Erythroblast (primary cell): ENCODE data around the gene TFDP1.

Experiments used
- DNase-seq, 2 experiments: peaks; one replicate each; lab custom pipeline; 2025; lab: John Stamatoyannopoulos, UW
- GATA1 ChIP-seq: IDR thresholded peaks from 2 replicates; pipeline ENCODE4 v1.6.1; 2011; ENCODE audit warnings: low read depth, mild to moderate bottlenecking, control low read depth, low read length, moderate library complexity
- POLR2A ChIP-seq: IDR thresholded peaks from 2 replicates; pipeline ENCODE4 v1.6.1; 2011; ENCODE audit warnings: mild to moderate bottlenecking, low read length

Gene TFDP1

DNA sequence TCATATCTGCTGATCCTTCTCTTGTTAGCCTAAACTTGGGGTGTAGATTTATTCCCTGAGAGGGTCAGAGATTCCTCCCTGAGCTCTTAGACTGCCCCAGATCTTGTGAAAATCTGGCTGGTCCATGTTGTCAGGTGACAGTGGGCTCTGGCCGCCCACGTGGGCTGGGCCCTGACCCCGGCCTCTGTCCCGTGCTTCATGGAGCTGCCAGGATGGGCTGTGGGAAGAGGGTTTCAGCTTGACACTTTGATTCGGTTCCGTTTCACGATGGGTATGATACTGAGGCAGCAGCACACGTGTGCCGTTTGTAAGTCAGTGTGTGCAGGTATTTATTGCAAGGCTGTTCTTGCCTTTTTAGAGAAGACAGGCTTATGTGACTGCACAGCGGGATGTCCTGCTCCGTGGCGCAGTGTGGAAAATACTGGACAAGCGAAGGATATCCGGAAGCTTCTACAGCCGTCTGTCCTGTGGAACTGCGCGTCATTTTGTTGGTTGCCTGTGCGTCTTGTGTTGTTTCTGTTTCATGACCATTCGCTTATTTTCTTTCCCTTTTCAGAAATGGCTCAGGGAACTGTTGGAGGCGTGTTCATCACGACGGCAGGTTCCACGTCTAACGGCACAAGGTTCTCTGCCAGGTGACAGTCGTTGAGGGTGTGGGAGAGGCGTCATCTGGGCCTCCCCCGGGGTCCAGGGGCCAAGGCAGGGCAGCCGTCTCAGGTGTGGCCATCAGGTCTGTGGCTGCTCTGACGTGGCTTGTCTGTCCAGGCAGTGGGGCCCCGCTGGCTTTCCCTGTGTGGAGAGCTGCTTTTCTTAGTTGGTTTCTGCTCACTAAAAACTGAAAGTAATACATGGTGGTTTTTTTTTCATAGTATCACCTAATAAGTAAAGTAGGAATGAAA lies 53.0 kb downstream of the TFDP1 start:
- TF ChIP-seq GATA1 = no peak
- TF ChIP-seq POLR2A = no peak
- no peak for DNase-seq

DNA sequence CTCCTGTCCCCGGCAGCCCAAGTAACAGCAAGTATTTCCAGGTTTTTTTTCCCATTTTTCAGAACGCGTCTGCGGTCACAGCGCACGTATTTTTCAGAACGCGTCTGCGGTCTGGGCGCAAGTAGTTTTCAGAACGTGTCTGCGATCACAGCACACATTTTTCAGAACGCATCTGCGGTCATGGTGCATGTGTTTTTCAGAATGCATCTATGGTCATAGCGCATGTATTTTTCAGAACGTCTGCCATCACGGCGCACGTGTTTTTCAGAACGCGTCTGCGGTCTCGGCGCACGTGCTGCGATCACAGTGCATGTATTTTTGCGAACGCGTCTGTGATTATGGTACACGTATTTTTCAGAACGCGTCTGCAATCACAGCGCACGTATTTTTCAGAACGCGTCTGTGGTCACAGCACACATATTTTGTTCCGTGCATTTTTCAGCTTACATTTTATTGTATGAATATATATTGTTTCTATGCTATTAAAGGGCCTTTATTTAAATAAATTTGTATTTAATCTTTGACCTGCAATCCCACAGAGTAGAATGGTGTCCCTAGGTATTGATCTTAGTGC lies 53.7 kb downstream of the TFDP1 start:
- no peak for DNase-seq
- no peak for TF ChIP-seq GATA1
- TF ChIP-seq POLR2A = no peak

DNA sequence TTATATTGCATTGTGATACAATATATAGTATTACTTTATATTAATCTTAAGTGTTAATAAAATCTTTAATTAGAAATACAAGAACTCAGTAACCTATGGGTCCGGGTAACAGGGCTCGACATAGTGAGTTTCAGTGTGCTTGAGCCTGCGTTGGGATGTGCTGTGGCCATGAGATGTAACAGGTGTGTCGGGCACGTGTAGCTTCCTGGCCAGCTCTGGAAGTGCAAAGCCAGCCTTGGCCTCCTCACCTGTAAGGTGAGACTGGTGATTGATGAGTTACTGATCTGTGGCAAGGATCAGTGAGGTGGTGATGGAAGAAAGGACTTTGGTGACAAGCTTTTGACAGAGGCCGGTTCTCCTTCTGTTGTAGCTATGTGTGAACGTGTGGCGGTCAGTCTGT lies 54.3 kb downstream of the TFDP1 start:
- no peak for DNase-seq
- TF ChIP-seq POLR2A = no peak
- TF ChIP-seq GATA1 = no peak

DNA sequence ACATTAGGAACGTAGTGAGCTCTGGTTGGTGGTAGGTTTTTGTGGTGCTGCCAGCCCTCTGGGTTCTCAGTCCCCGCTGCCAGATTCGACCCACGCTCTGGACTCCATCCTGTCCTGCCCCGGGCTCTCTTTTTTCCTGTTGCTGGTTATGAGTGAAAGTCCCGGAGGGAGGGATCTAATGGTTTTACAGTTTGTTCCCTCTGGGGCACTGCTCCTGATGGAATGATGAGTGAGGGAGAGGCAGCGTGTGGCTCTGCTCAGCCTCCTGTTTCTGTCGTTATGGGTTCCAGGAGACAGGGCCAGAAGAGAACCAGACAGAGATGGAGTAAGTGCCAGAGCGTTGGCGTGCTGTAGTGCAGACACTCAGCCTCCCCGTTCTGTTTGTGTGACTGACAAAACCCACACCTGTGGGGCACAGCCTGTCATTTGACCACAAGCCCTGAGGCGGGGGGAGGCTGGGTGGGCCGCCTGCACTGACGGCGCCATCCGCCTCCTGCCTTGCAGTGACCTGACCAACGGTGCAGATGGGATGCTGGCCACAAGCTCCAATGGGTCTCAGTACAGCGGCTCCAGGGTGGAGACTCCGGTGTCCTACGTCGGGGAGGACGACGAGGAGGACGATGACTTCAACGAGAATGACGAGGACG lies 55.2 kb downstream of the TFDP1 start:
- TF ChIP-seq GATA1 (no peak), POLR2A (no peak)

DNA sequence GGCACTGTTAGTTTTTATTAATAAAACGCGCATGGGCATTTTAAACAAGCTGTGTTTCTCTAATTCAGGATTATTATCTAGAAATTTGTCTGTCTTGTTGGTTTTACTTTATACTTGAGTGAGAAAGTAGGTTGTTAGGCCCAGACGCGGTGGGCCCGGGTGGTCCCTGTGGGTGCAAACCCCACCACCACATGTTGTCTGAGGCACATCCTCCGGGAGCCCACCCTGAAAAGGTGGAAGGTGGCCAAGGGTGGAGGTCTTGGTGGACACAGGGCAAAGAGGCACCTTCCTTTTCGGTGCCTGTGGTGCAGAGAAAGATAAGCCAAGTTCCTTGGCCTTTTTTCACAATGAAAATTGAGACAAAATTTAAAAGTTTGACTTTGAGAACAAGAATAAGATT lies 56.9 kb downstream of the TFDP1 start:
- TF ChIP-seq POLR2A = no peak
- TF ChIP-seq GATA1 = no peak
- DNase-seq = no peak

More for the DNA sequence above, 55.2 kb downstream of the TFDP1 start:
- no peak for DNase-seq

DNA sequence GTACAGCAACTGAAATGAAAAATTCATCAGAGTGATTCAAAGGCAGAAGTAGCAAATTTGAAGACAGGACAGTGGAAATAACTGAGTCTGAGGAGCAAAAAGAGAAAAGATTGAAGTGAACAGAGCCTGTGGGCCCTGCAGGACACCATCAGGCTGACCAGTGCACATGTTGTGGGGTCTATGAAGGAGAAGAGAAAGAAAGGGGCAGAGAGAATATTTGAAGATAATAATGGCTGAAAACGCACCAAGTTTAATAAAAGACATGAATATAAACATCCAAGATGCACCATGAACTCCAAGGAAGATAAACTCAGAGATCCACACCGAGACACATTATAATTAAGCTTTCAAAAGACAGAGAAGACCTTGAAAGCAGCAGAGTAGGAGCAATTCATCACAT lies 58.0 kb downstream of the TFDP1 start:
- TF ChIP-seq POLR2A = no peak
- no peak for TF ChIP-seq GATA1
- DNase-seq = no peak

DNA sequence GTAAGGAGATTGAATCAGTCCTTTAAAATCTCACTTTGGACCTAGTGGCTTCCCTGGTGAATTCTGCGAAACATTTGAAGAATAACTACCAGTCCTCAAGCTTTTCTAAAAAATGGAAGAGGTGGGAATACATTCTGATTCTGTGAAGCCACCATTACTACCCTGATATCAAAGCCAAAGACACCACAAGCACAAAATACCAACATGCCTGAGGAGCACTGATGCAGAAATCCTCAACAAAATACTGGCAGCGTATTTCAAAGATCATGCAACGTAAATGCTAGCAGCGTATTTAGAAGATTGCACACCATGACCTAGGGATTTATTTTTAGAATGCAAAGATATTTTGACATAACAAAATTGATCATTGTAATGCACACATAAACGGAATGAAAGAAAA lies 59.0 kb downstream of the TFDP1 start:
- DNase-seq = no peak
- TF ChIP-seq GATA1 (no peak), POLR2A (no peak)

DNA sequence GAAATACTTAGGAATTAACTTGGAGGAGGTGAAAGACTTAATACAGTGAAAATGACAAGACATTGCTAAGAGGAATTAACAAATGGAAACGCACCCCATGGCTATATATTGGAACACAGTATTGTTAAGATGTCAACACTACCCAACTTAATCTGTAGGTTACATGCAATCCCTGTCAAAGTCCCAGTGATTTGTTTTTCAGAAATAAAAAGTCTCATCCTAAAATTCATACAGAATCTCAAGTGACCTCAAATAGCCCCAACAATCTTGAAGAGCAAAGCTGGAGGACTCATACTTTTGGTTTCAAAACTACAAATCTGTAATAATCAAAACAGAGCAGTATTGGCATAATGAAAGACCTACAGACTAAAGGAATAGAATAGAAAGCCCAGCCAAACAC lies 60.2 kb downstream of the TFDP1 start:
- no peak for DNase-seq
- no peak for TF ChIP-seq POLR2A
- TF ChIP-seq GATA1 = no peak

DNA sequence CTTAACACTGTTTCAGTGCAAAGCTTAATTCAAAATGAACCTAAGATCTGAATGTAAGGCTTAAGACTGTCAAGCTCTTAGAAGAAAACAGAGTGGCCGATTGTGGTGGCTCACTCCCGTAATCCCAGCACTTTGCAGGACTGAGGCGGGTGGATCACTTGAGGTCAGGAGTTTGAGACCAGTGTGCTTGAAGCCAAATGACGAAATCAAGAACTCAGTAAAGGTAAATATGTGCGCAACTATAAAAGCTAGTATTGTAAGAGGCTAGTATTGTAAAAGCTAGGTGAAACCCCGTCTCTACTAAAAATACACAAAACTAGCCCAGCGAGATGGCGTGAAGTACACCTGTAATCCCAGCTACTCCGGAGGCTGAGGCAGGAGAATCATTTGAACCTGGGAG lies 60.8 kb downstream of the TFDP1 start:
- DNase-seq = no peak
- TF ChIP-seq GATA1 = no peak
- TF ChIP-seq POLR2A = no peak

DNA sequence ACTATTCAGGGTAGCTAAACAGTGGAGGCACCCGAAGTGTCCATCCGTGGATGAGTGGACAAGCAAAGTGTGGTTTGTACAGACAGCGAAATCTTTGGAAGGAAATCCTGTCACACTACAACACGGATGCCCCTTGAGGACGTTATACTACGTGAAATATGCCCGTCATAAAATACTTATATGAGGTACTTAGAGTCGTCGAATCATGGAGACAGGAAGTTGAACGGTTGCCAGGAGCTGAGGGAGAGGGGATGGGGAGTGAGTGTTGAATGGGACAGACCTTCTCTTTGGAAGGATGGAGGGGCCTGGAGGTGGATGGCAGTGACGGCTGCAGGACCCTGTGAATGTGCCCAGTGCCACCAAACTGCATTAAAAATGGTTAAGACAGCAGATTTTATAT lies 61.8 kb downstream of the TFDP1 start:
- no peak for DNase-seq
- TF ChIP-seq POLR2A = no peak

DNA sequence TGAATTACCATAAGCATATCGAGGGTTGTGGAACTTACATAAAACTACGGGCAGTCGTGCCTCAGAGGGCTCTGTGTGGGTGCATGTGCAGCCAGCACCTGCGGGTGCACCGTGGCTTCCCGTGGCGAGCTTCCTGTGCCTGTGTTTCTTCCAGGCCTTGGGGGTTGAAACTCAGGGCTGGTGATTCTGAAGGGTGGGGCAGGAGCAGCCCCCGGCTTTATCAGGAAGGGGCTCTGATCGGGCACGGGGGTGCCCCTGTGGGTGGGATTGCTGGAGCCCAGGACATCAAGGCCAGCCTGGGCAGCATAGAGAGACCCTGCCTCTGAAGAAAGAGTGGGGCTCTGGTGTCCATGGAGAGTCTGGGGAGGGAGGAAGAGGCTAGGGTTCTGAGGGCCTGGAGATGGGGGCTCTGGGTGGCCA lies 62.4 kb downstream of the TFDP1 start:
- no peak for TF ChIP-seq GATA1
- TF ChIP-seq POLR2A = no peak
- DNase-seq = no peak

DNA sequence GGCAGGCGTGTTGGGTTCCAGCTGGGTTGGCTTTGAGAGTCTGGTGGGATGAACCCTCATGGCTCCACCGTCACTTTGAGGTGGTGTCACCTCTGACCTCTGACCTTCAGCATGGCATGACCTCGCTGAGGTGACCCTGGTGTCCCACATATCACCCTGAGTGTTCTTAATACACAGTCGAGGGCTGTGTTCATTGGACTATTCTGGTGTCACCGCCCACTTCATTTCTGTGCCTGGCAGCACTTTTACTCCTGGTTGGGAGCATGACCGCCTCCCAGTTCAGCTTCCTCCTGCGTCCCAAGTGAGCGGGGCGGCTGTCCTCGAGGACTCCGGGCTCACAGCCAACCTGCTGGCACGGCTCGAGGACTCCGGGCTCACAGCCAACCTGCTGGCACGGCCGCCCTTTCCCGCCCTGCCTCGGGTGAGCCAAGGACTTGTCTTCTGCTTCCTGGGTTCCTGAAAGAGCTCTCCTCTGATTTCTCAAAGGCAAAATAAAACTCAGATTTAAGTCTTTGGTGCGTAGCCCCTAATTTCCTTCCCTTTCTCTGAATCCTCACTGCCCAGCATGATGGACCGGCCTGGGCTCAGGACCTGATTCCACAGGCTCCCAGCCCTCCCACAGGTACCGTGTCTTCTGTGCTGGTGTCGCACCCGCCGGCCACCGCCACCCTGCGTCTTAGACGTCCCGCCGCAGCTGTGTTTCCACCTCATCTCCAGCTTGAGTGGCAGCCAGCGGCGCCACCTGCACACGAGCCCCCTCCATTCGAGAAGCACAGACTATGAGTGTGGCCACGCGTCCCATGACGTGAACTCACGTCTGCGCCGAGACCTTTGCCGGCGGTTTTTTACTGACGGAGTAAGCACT lies 63.0 kb downstream of the TFDP1 start:
- TF ChIP-seq POLR2A (no peak), GATA1 (no peak)
- no peak for DNase-seq

DNA sequence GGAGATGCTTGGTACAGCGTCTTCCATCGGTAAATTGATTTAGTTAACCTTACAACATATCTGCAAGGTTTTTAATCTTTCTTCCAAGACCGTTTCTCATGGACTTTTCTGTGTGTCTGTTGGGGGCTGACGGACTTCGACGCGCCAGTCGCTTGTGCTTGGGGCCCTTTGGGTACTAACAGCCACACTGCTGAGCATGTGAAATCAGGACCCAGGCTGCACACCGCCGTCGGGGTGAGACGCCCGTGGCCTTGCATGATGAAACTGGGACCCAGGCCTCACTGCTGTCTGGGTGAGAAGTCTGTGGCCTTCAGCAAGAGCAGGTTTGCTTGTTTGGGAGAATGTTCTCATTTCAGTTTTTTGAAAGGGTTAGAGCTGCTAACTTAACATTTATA lies 63.7 kb downstream of the TFDP1 start:
- DNase-seq = no peak
- TF ChIP-seq GATA1 = no peak
- no peak for TF ChIP-seq POLR2A
